GM23338 (cell line): Measurements from ENCODE around the gene CCDC200. TPM values are rescaled to one million over a fixed set of nuclear protein-coding genes. Genes with fewer than 3 reads are reported as not detected.
A peak's percentile ranks its signal among the peaks of the same experiment; 100 is the strongest.

ENCODE experiments used
- ATAC-seq: fragments of 200-7000 bp; cut with Tn5 transposase; 3 replicates; pipeline ENCODE4 v1.9.1; 2020
- DNase-seq: peaks from one replicate; pipeline ENCODE4 v3.0.0-alpha.2; 2015; ENCODE audit warnings: low spot score
- H2AFZ ChIP-seq: fragments of 200-600 bp; sonication (generic); 2 replicates; pipeline ENCODE4 v1.8.0; 2016; ENCODE audit warnings: antibody characterized with exemption, mild to moderate bottlenecking, moderate library complexity
- H3F3A ChIP-seq: fragments of 200-600 bp; sonication (generic); replicated peaks from 2 replicates; pipeline ENCODE4 v1.8.0; 2017; ENCODE audit warnings: antibody characterized with exemption, mixed run types, low read depth
- H3K27ac ChIP-seq: fragments of 200-600 bp; sonication (generic); 2 replicates; pipeline ENCODE4 v1.6.1; 2016; ENCODE audit warnings: low read depth
- H3K27me3 ChIP-seq: fragments of 200-600 bp; sonication (generic); 2 replicates; pipeline ENCODE4 v1.8.0; 2016; ENCODE audit warnings: mild to moderate bottlenecking, mixed run types, moderate library complexity; ENCODE audit not compliant: insufficient read depth
- H3K36me3 ChIP-seq: fragments of 200-600 bp; sonication (generic); 2 replicates; pipeline ENCODE4 v1.8.0; 2016; ENCODE audit warnings: mild to moderate bottlenecking; ENCODE audit not compliant: insufficient read depth
- H3K4me1 ChIP-seq: fragments of 200-600 bp; sonication (generic); 2 replicates; pipeline ENCODE4 v1.8.0; 2016; ENCODE audit warnings: mild to moderate bottlenecking, moderate library complexity; ENCODE audit not compliant: insufficient read depth
- H3K4me2 ChIP-seq: fragments of 200-600 bp; sonication (generic); 2 replicates; pipeline ENCODE4 v1.7.1; 2017; ENCODE audit warnings: mixed run types
- H3K4me3 ChIP-seq: fragments of 200-600 bp; sonication (generic); 2 replicates; pipeline ENCODE4 v1.6.1; 2016; ENCODE audit warnings: mixed run types
- H3K79me2 ChIP-seq: fragments of 200-600 bp; sonication (generic); replicated peaks from 2 replicates; pipeline ENCODE4 v1.8.0; 2017; ENCODE audit warnings: mild to moderate bottlenecking; ENCODE audit not compliant: insufficient read depth
- H3K9me2 ChIP-seq: fragments of 200-600 bp; sonication (generic); 2 replicates; pipeline ENCODE4 v1.8.0; 2017; ENCODE audit not compliant: insufficient read depth
- H4K20me1 ChIP-seq: fragments of 200-600 bp; sonication (generic); replicated peaks from 2 replicates; pipeline ENCODE4 v1.8.0; 2017; ENCODE audit warnings: mild to moderate bottlenecking; ENCODE audit not compliant: insufficient read depth
- H3K27ac Mint-ChIP-seq: 2 replicates; pipeline ENCODE4 v1.8.0; 2020; ENCODE audit warnings: inconsistent platforms, mild to moderate bottlenecking, moderate library complexity, mixed read lengths
- H3K27me3 Mint-ChIP-seq: 3 replicates; pipeline ENCODE4 v1.8.0; 2022; ENCODE audit warnings: low read depth, mild to moderate bottlenecking, moderate library complexity, mixed read lengths, inconsistent platforms; ENCODE audit not compliant: insufficient read depth, poor library complexity
- H3K36me3 Mint-ChIP-seq: 3 replicates; pipeline ENCODE4 v1.8.0; 2021; ENCODE audit warnings: low read depth, mild to moderate bottlenecking, inconsistent platforms, moderate library complexity, mixed read lengths
- H3K4me1 Mint-ChIP-seq: 3 replicates; pipeline ENCODE4 v1.8.0; 2020; ENCODE audit warnings: mild to moderate bottlenecking, inconsistent platforms, mixed read lengths
- H3K4me3 Mint-ChIP-seq: 3 replicates; pipeline ENCODE4 v1.8.0; 2021; ENCODE audit warnings: moderate library complexity, mild to moderate bottlenecking, inconsistent platforms, mixed read lengths
- H3K9me3 Mint-ChIP-seq: 3 replicates; pipeline ENCODE4 v1.8.0; 2020; ENCODE audit warnings: moderate library complexity, mild to moderate bottlenecking, inconsistent platforms, mixed read lengths
- CREB1 ChIP-seq: fragments of 250-450 bp; sonication (Bioruptor Pico); IDR thresholded peaks from 2 replicates; pipeline ENCODE4 v1.5.0; 2020; ENCODE audit warnings: low read depth, mild to moderate bottlenecking, moderate library complexity
- CTCF ChIP-seq, 2 experiments: fragments of 200-600 bp in 1 of 2; sonication (generic) in 1 of 2; conservative IDR thresholded peaks; 2 replicates each; pipeline versions ENCODE4 v1.5.1 to v1.6.1; 2016 to 2017; ENCODE audit warnings: antibody characterized with exemption in 2 of 2, low read depth in 2 of 2, mild to moderate bottlenecking in 2 of 2, moderate library complexity in 1 of 2
- POLR2AphosphoS5 ChIP-seq: IDR thresholded peaks from 2 replicates; pipeline ENCODE4 v1.6.1; 2016; ENCODE audit warnings: antibody characterized with exemption, low read depth
- ZNF114 ChIP-seq: fragments of 250-450 bp; sonication (Bioruptor Pico); IDR thresholded peaks from 2 replicates; pipeline ENCODE4 v1.5.0; 2020; ENCODE audit warnings: mild to moderate bottlenecking, moderate library complexity
- ZNF331 ChIP-seq: fragments of 250-450 bp; sonication (Bioruptor Pico); IDR thresholded peaks from 2 replicates; pipeline ENCODE4 v1.5.0; 2020; ENCODE audit warnings: low read depth, mild to moderate bottlenecking, moderate library complexity
- ZNF462 ChIP-seq: fragments of 250-450 bp; sonication (Bioruptor Pico); IDR thresholded peaks from 2 replicates; pipeline ENCODE4 v1.5.0; 2020; ENCODE audit warnings: mild to moderate bottlenecking, moderate library complexity
- polyA plus RNA-seq: library from polyadenylated mRNA; unstranded; fragments of >200 nt; fragmentation: Nextera tagmentation; extraction: Ambion mirVana; gene quantifications from 2 replicates; pipeline ENCODE4 v1.2.1, GENCODE V29; 2016
- total RNA-seq: library from RNA; depleted of rRNA; stranded (reverse); fragments of >200 nt; shearing (Covaris generic); gene quantifications from 2 replicates; pipeline ENCODE4 v1.2.3, GENCODE V29; 2014

CCDC200 gene
- total and polyA plus RNA-seq, 2 experiments from 2014 or later: not detected

GRCh38 chr17:43212641-43213490, 15.6 kb downstream of the CCDC200 start (continued):
- TF ChIP-seq ZNF462 (CRISPR knock-in tag) (no peak), ZNF114 (CRISPR knock-in tag) (no peak), CREB1 (no peak), ZNF331 (CRISPR knock-in tag) (no peak)

GRCh38 chr17:43211480-43212402, 16.7 kb downstream of the CCDC200 start, which contains the start of gene TMEM106A:
Gene TMEM106A (plus strand): TSS chr17:43211875. CDS start chr17:43213042, 1,167 bp downstream.
- ATAC-seq (peak; percentile 87), DNase-seq (peak; percentile 89)
- peak within 1 kb of the TSS; percentile 78 for H3K4me2 ChIP-seq
- Mint-ChIP-seq H3K27me3 (peaks cover 5% of the 10 kb centered on the region), H3K9me3 (no peaks in the 10 kb centered on the region; the same call in 2 of the 3 replicates), H3K36me3 (peaks cover 7% of the 10 kb centered on the region), H3K4me1 (peaks cover 14% of the 10 kb centered on the region), H3K27ac (peak within 1 kb of the TSS; percentile 90), H3K4me3 (peak within 1 kb of the TSS; percentile 92)
- no peaks in the 10 kb centered on the region for H3K79me2 ChIP-seq
- H3K27ac ChIP-seq: peak within 1 kb of the TSS; percentile 67
- TF ChIP-seq POLR2AphosphoS5 (peak; percentile 65), ZNF331 (CRISPR knock-in tag) (no peak), CTCF (conservative IDR thresholded peaks at IDR 0.05; ENCODE audit: low read depth in 2 of 2) (peak; percentile 36 to 42)
- peak within 1 kb of the TSS; percentile 74 for H2AFZ ChIP-seq
- no peaks in the 10 kb centered on the region for H3K9me2 ChIP-seq
- H3F3A ChIP-seq: 0 out of 2 replicates have a peak, but pooled peaks cover 4% of the 10 kb centered on the region
- peak within 1 kb of the TSS; percentile 59 for H3K4me3 ChIP-seq
- no peaks in the 10 kb centered on the region for H3K27me3 ChIP-seq
- no peaks in the 10 kb centered on the region for H4K20me1 ChIP-seq
- peaks cover 16% of the 10 kb centered on the region for H3K4me1 ChIP-seq
- 0 out of 2 replicates have a peak, but pooled peaks cover 6% of the 10 kb centered on the region for H3K36me3 ChIP-seq
